ENCODE results near the gene INPP5A. TPM values are rescaled to one million over a fixed set of nuclear protein-coding genes. Genes with fewer than 3 reads are reported as not detected.

The INPP5A gene
- total RNA-seq, 3 donors from 2014 or later, result 26.6 to 50.6 (median 38.7) TPM

- TF ChIP-seq CTCF (IDR thresholded peaks at IDR 0.05) (no peak), POLR2A (IDR thresholded peaks at IDR 0.05) (no peak), POLR2AphosphoS5 (IDR thresholded peaks at IDR 0.05) (no peak)
- no peaks in the 10 kb centered on the region for H3K36me3 ChIP-seq
- no peak overlapping the region for H3K27ac ChIP-seq
- H3K4me3 ChIP-seq, result no peak overlapping the region
- peak in 1 of 2 donors; percentile 47 for DNase-seq (ENCODE audit: low spot score in 2 of 2)
- no peaks in the 10 kb centered on the region for H3K9me3 ChIP-seq
- no peaks in the 10 kb centered on the region for H3K4me1 ChIP-seq
- intact Hi-C loops (cut with DNase I; ENCODE audit: low total_unique reads), result no loop called here
- no peaks in the 10 kb centered on the region for H3K27me3 ChIP-seq
These were observed 107.1 kb downstream of the INPP5A start for GRCh38 chr10:132644527-132645246.

DNA sequence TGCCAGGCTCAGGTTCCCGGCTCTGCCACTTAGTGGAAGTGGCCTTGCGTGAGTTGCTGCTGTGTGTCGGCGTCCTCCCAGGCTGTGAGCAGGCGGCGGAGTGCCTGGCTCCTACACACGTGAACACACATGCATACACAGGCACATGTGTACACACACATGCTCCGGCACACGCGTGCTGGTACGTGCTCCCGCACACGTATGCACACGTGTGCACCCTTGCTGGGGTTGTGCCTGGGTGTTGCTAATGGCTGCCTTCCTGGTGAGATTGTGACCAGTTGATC is 107.6 kb downstream of the INPP5A start:
- no peaks in the 10 kb centered on the region for H3K4me1 ChIP-seq
- DNase-seq (ENCODE audit: low spot score in 2 of 2), result peak in 1 of 2 donors; percentile 42

GRCh38 chr10:132645630-132646442 is 108.2 kb downstream of the INPP5A start:
- peak in 1 of 2 donors; percentile 45 for DNase-seq (ENCODE audit: low spot score in 2 of 2)
- intact Hi-C loops (cut with DNase I; ENCODE audit: low total_unique reads), result no loop called here
- H3K36me3 ChIP-seq, result no peaks in the 10 kb centered on the region
- no peaks in the 10 kb centered on the region for H3K27me3 ChIP-seq
- no peaks in the 10 kb centered on the region for H3K4me1 ChIP-seq
- TF ChIP-seq POLR2AphosphoS5 (IDR thresholded peaks at IDR 0.05) (no peak), POLR2A (IDR thresholded peaks at IDR 0.05) (no peak), CTCF (IDR thresholded peaks at IDR 0.05) (no peak)
- no peaks in the 10 kb centered on the region for H3K9me3 ChIP-seq
- no peak overlapping the region for H3K27ac ChIP-seq
- no peak overlapping the region for H3K4me3 ChIP-seq

More for the DNA sequence above, 107.6 kb downstream of the INPP5A start:
- H3K27me3 ChIP-seq, result no peaks in the 10 kb centered on the region
- intact Hi-C loops (cut with DNase I; ENCODE audit: low total_unique reads), result no loop called here
- no peak overlapping the region for H3K27ac ChIP-seq
- H3K9me3 ChIP-seq, result no peaks in the 10 kb centered on the region
- H3K36me3 ChIP-seq, result no peaks in the 10 kb centered on the region
- no peak for TF ChIP-seq POLR2A (IDR thresholded peaks at IDR 0.05)
- no peak for TF ChIP-seq CTCF (IDR thresholded peaks at IDR 0.05)
- TF ChIP-seq POLR2AphosphoS5 (IDR thresholded peaks at IDR 0.05), result no peak
- no peak overlapping the region for H3K4me3 ChIP-seq

GRCh38 chr10:132646443-132647097 is 109.0 kb downstream of the INPP5A start:
- no peak overlapping the region for H3K27ac ChIP-seq
- TF ChIP-seq POLR2A (IDR thresholded peaks at IDR 0.05), result no peak
- H3K4me1 ChIP-seq, result no peaks in the 10 kb centered on the region
- intact Hi-C loops (cut with DNase I; ENCODE audit: low total_unique reads), result no loop called here
- peak in 1 of 2 donors; percentile 41 for DNase-seq (ENCODE audit: low spot score in 2 of 2)
- H3K27me3 ChIP-seq, result no peaks in the 10 kb centered on the region
- H3K4me3 ChIP-seq, result no peak overlapping the region
- no peaks in the 10 kb centered on the region for H3K9me3 ChIP-seq
- no peaks in the 10 kb centered on the region for H3K36me3 ChIP-seq

- H3K4me1 ChIP-seq, result no peaks in the 10 kb centered on the region
- no peak overlapping the region for H3K27ac ChIP-seq
- intact Hi-C loops (cut with DNase I; ENCODE audit: low total_unique reads), result no loop called here
- no peaks in the 10 kb centered on the region for H3K36me3 ChIP-seq
- no peak overlapping the region for H3K4me3 ChIP-seq
- H3K9me3 ChIP-seq, result no peaks in the 10 kb centered on the region
- no peaks in the 10 kb centered on the region for H3K27me3 ChIP-seq
- TF ChIP-seq CTCF (IDR thresholded peaks at IDR 0.05), result no peak
- no peak for TF ChIP-seq POLR2A (IDR thresholded peaks at IDR 0.05)
- TF ChIP-seq POLR2AphosphoS5 (IDR thresholded peaks at IDR 0.05), result no peak
- DNase-seq (ENCODE audit: low spot score in 2 of 2), result no peak
These were observed 109.8 kb downstream of the INPP5A start for GRCh38 chr10:132647424-132647823.
